Fibroblast of the aortic adventitia (primary cell): ENCODE measurements around the gene LRRC10. TPM values are rescaled to one million over a fixed set of nuclear protein-coding genes. Genes with fewer than 3 reads are reported as not detected.
"Not testable (repeated sequence)": the region's sequence is repeated elsewhere in the genome, so short reads cannot be mapped to it uniquely, and the experiment has no call there.

Experiments used
- DNase-seq: peaks from one replicate; pipeline ENCODE4 v3.0.0-alpha.2; 2010; ENCODE audit warnings: low read depth
- H3K4me3 ChIP-seq: 2 replicates; pipeline ENCODE4 v1.5.1; 2011; ENCODE audit warnings: low read depth, mild to moderate bottlenecking, control low read depth, low read length, moderate library complexity
- CTCF ChIP-seq: IDR thresholded peaks from 2 replicates; pipeline ENCODE4 v1.5.1; 2011; ENCODE audit warnings: mild to moderate bottlenecking, low read length, control low read depth, inconsistent platforms; ENCODE audit not compliant: insufficient read depth
- total RNA-seq: library from RNA; depleted of rRNA; stranded (reverse); fragments of >200 nt; gene quantifications from 2 replicates; pipeline ENCODE4 v1.2.3, GENCODE V29; 2012; ENCODE audit warnings: low replicate concordance

The LRRC10 gene
- total RNA-seq, 1 donor, result not detected

GRCh38 chr12:69620921-69621320, 10.2 kb upstream of the LRRC10 start:
- TF ChIP-seq CTCF, result no peak
- peak; percentile 19 for DNase-seq

DNA sequence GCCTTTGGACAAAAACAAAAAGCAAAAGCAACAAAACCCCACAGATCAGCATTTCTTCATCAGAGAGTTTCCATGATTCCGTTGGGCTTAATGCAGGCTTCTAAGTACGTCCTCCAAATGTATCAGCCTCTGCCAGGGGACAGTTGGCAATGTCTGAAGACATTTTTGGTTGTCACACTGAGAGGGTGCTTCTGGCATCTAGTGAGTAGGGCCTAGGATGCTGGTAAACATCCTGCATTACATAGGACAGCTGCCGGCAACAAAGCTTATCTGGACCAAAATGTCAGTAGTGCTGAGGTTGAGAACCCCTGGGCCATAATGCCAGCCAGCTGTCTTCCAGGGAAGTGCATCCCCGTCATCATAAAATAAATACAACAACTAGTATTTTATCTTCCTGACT, 9.4 kb upstream of the LRRC10 start:
- DNase-seq, result no peak
- TF ChIP-seq CTCF, result no peak
- H3K4me3 ChIP-seq, result no peak overlapping the region

More at GRCh38 chr12:69620921-69621320, 10.2 kb upstream of the LRRC10 start:
- no peak overlapping the region for H3K4me3 ChIP-seq

DNA sequence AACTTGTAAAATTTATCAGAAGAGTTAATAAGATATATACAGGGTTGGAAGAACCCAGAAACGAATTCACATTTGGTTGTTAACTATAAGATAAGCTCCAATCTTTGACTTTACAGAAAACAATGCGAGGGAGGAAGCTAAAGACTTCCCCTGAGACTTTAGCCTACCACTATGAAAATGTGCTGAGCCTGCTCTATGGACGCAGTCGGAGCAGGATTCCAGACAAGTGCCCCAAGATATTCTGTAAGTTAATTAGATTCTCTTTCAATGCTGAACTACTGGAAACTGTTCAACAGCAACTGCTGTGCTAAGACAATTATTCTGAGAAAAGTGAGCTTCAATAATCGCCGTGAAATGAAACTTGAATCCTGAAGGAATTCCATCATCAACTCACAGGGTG, 8.3 kb upstream of the LRRC10 start:
- no peak for DNase-seq
- no peak for TF ChIP-seq CTCF
- H3K4me3 ChIP-seq, result no peak overlapping the region

GRCh38 chr12:69616025-69616424, 5.3 kb upstream of the LRRC10 start:
- no peak for DNase-seq
- no peak overlapping the region for H3K4me3 ChIP-seq
- no peak for TF ChIP-seq CTCF

DNA sequence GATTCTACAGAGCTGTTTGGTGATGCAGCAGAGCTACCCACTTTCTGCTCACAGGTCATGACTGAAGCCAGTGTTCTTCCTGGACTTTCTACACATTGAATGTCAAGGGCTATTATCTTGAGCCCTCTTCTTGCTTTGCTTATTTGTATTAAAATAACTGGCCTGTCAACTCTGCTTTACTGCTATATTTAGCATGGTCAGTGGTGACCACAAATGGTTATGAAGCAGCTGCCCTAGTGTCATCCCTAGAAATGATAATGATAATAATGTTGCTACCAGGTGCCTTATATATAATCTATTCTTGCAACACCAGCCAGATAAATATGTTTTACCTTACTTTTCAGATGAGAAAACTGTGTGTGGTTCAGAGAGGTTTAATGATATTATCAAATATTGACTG, 2.6 kb upstream of the LRRC10 start:
- no peak for TF ChIP-seq CTCF
- H3K4me3 ChIP-seq, result no peak overlapping the region
- no peak for DNase-seq

- TF ChIP-seq CTCF, result no peak
- no peak for DNase-seq
- no peak overlapping the region for H3K4me3 ChIP-seq
These were observed 581 bp downstream of the LRRC10 start for GRCh38 chr12:69610126-69610525.

GRCh38 chr12:69608114-69608513, 2.6 kb downstream of the LRRC10 start:
- DNase-seq, result no peak
- H3K4me3 ChIP-seq, result no peak overlapping the region
- no peak for TF ChIP-seq CTCF

GRCh38 chr12:69604275-69604674, 6.4 kb downstream of the LRRC10 start:
- not testable (repeated sequence) for DNase-seq

DNA sequence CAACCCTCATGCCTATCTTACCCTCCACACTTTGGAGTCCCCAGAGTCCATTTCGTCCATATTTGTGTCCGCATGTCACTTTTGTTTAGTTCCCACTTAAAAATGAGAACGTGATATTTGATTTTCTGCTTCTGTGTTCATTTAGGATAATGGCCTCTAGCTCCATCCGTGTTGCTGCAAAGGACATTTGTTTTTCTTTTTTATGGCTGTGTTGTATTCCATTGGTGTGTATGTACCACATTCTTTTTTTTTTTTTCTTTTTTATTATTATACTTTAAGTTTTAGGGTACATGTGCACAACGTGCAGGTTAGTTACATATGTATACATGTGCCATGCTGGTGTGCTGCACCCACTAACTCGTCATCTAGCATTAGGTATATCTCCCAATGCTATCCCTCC, 7.2 kb downstream of the LRRC10 start:
- not testable (repeated sequence) for DNase-seq, H3K4me3 ChIP-seq

More at GRCh38 chr12:69604275-69604674, 6.4 kb downstream of the LRRC10 start:
- H3K4me3 ChIP-seq, result not testable (repeated sequence)
